ENCODE measurements around the gene CACNG8. TPM values are rescaled to one million over a fixed set of nuclear protein-coding genes. Genes with fewer than 3 reads are reported as not detected.

The CACNG8 gene
- total RNA-seq, 1 donor from 2014 or later, result under 0.01 TPM

GRCh38 chr19:53966931-53967330, 4.2 kb downstream of the CACNG8 start:
- Histone ChIP-seq H3K4me3 (ENCODE audit: low read depth, low read length) (no peak overlapping the region), H3K36me3 (ENCODE audit: control insufficient read depth, insufficient read depth, low read length) (no peaks in the 10 kb centered on the region), H3K27me3 (ENCODE audit: control insufficient read depth, insufficient read depth, low read length) (peaks cover 23% of the 10 kb centered on the region)
- TF ChIP-seq, protein P1, sequence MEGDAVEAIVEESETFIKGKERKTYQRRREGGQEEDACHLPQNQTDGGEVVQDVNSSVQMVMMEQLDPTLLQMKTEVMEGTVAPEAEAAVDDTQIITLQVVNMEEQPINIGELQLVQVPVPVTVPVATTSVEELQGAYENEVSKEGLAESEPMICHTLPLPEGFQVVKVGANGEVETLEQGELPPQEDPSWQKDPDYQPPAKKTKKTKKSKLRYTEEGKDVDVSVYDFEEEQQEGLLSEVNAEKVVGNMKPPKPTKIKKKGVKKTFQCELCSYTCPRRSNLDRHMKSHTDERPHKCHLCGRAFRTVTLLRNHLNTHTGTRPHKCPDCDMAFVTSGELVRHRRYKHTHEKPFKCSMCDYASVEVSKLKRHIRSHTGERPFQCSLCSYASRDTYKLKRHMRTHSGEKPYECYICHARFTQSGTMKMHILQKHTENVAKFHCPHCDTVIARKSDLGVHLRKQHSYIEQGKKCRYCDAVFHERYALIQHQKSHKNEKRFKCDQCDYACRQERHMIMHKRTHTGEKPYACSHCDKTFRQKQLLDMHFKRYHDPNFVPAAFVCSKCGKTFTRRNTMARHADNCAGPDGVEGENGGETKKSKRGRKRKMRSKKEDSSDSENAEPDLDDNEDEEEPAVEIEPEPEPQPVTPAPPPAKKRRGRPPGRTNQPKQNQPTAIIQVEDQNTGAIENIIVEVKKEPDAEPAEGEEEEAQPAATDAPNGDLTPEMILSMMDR (IDR thresholded peaks at IDR 0.05; ENCODE audit: insufficient read depth, low read length, poor library complexity, severe bottlenecking), result no peak
- no peak for DNase-seq (ENCODE audit: low read depth)

GRCh38 chr19:53969366-53969765, 6.6 kb downstream of the CACNG8 start:
- TF ChIP-seq, protein P1 (IDR thresholded peaks at IDR 0.05; ENCODE audit: insufficient read depth, low read length, poor library complexity, severe bottlenecking), result no peak
- Histone ChIP-seq H3K36me3 (ENCODE audit: control insufficient read depth, insufficient read depth, low read length) (no peaks in the 10 kb centered on the region), H3K27me3 (ENCODE audit: control insufficient read depth, insufficient read depth, low read length) (peaks cover 6% of the 10 kb centered on the region), H3K4me3 (ENCODE audit: low read depth, low read length) (no peak overlapping the region)
- DNase-seq (ENCODE audit: low read depth), result no peak

- Histone ChIP-seq H3K27me3 (ENCODE audit: control insufficient read depth, insufficient read depth, low read length) (no peaks in the 10 kb centered on the region), H3K4me3 (ENCODE audit: low read depth, low read length) (no peak overlapping the region), H3K36me3 (ENCODE audit: control insufficient read depth, insufficient read depth, low read length) (no peaks in the 10 kb centered on the region)
- TF ChIP-seq, protein P1 (IDR thresholded peaks at IDR 0.05; ENCODE audit: insufficient read depth, low read length, poor library complexity, severe bottlenecking), result no peak
- no peak for DNase-seq (ENCODE audit: low read depth)
These were observed 8.9 kb downstream of the CACNG8 start for GRCh38 chr19:53971673-53972072.

DNA sequence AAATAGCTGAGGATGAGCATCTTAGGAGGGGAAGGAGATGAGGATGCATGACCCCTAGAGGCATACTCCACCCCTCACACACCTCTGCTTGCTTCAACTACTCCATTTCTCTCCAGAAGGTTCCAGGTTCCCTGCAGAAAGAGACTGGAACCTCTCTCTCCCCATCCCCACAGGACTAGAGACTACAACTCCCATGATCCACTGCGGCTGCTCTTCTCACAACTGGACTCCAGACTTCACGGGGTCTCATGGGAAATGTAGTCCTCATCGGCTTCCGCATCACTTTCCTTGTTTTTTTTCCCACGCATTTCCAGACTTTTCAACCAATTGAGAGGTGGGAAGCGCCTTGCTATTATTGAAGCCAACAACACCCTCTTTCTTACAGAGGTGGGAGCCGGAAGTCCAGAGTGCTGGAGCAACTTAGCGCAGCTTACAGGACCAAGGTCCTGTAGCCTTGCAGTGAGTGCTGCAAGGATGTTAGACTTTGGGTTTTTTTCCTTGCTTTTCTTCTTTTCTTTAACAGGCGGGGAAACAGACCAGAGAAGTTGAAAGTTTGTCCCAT, 14.8 kb downstream of the CACNG8 start:
- TF ChIP-seq, protein P1 (IDR thresholded peaks at IDR 0.05; ENCODE audit: insufficient read depth, low read length, poor library complexity, severe bottlenecking), result no peak
- Histone ChIP-seq H3K27me3 (ENCODE audit: control insufficient read depth, insufficient read depth, low read length) (peaks cover 40% of the 10 kb centered on the region), H3K4me3 (ENCODE audit: low read depth, low read length) (no peak overlapping the region), H3K36me3 (ENCODE audit: control insufficient read depth, insufficient read depth, low read length) (no peaks in the 10 kb centered on the region)
- peak; percentile 29 for DNase-seq (ENCODE audit: low read depth)

DNA sequence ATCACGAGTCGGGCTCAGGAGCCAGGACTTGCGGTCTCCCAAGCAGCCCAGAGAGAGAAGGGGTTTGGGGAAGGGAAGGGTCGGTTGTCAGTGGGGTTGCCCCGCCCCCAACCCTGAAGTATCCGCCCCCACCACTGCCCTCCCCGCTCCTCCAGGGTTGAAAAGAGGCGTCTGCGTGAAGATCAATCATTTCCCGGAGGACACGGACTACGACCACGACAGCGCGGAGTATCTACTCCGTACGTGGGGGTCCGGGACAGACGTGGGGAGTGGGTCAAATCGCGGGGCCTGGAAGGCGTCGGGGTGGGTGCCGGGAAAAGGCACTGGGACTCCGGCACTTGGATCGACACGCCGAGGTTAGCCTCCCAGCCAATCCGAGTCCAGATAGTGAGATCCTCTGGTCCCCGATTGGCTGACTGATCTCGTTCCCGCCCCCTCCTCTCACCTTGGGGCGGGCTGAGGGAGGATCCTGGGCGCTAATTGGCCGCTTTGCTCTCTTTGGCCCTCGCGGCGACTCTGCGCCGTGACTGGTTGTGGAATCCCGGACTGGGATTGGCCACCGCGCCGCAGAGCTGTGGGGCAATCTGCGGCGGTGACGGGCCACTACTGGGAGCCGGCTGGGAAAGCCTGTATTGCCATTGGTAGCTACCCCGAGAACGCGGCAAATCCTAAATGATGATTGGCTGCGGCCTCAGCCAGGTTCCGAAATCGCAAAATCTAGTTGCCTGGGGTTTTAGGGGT, 15.4 kb downstream of the CACNG8 start:
- Histone ChIP-seq H3K27me3 (ENCODE audit: control insufficient read depth, insufficient read depth, low read length) (peaks cover 40% of the 10 kb centered on the region), H3K36me3 (ENCODE audit: control insufficient read depth, insufficient read depth, low read length) (no peaks in the 10 kb centered on the region), H3K4me3 (ENCODE audit: low read depth, low read length) (no peak overlapping the region)
- DNase-seq (ENCODE audit: low read depth), result no peak
- TF ChIP-seq, protein P1 (IDR thresholded peaks at IDR 0.05; ENCODE audit: insufficient read depth, low read length, poor library complexity, severe bottlenecking), result no peak
